WTC11 (cell line): ENCODE results near the gene SLC9A9. TPM values are rescaled to one million over a fixed set of nuclear protein-coding genes. Genes with fewer than 3 reads are reported as not detected.

Experiments used
- ATAC-seq: fragments of 200-7000 bp; cut with Tn5 transposase; 2 replicates; pipeline ENCODE4 v1.10.0; 2021; ENCODE audit warnings: mild to moderate bottlenecking, moderate library complexity
- CTCF ChIA-PET: fragments of 300-600 bp; sonication (Branson Sonifier 250); formaldehyde crosslinking; loops from one replicate; lab custom pipeline; 2021; ENCODE audit warnings: antibody characterized with exemption; lab: Charles Lee
- POLR2A ChIA-PET: fragments of 350-600 bp; sonication (Branson Sonifier 250); formaldehyde crosslinking; loops from one replicate; lab custom pipeline; 2021; ENCODE audit warnings: antibody characterized with exemption; lab: Charles Lee
- DNase-seq: peaks from one replicate; pipeline ENCODE4 v3.0.0; 2021; ENCODE audit warnings: low spot score
- H3K27ac Mint-ChIP-seq: 2 replicates; pipeline ENCODE4 v1.8.0; 2021; ENCODE audit warnings: mixed read lengths
- H3K27me3 Mint-ChIP-seq: 2 replicates; pipeline ENCODE4 v1.8.0; 2021; ENCODE audit warnings: low read depth, mild to moderate bottlenecking, moderate library complexity, mixed read lengths
- H3K36me3 Mint-ChIP-seq: 2 replicates; pipeline ENCODE4 v1.8.0; 2021; ENCODE audit warnings: mixed read lengths
- H3K4me1 Mint-ChIP-seq: 2 replicates; pipeline ENCODE4 v1.8.0; 2022; ENCODE audit warnings: mixed read lengths
- H3K4me3 Mint-ChIP-seq: 2 replicates; pipeline ENCODE4 v1.8.0; 2021; ENCODE audit warnings: mild to moderate bottlenecking, moderate library complexity, mixed read lengths
- H3K9me3 Mint-ChIP-seq: 2 replicates; pipeline ENCODE4 v1.8.0; 2021; ENCODE audit warnings: mixed read lengths
- IRF2 ChIP-seq: sonication (generic); formaldehyde crosslinking; IDR thresholded peaks from 2 replicates; pipeline ENCODE4 v1.8.0; 2022; ENCODE audit warnings: low read depth, missing genetic modification reagents, borderline replicate concordance
- JAZF1 ChIP-seq: fragments of 250-450 bp; sonication (Bioruptor Pico); IDR thresholded peaks from 2 replicates; pipeline ENCODE4 v1.9.0; 2021; ENCODE audit warnings: moderate library complexity, mild to moderate bottlenecking, inconsistent platforms
- MXD4 ChIP-seq: fragments of 250-450 bp; sonication (Bioruptor Pico); IDR thresholded peaks from 2 replicates; pipeline ENCODE4 v1.8.0; 2021; ENCODE audit warnings: mild to moderate bottlenecking, moderate library complexity, borderline replicate concordance
- NFATC4 ChIP-seq: fragments of 250-450 bp; sonication (Bioruptor Pico); IDR thresholded peaks from 2 replicates; pipeline ENCODE4 v1.9.0; 2021; ENCODE audit warnings: mild to moderate bottlenecking
- NR1H2 ChIP-seq: sonication (generic); formaldehyde crosslinking; IDR thresholded peaks from 2 replicates; pipeline ENCODE4 v1.9.0; 2021; ENCODE audit warnings: mild to moderate bottlenecking, moderate library complexity, missing genetic modification reagents
- NR3C1 ChIP-seq: sonication (generic); formaldehyde crosslinking; conservative IDR thresholded peaks from 2 replicates; pipeline ENCODE4 v1.8.1; 2023; ENCODE audit warnings: low read depth, mild to moderate bottlenecking, missing genetic modification reagents
- RELA ChIP-seq: sonication (generic); formaldehyde crosslinking; IDR thresholded peaks from 2 replicates; pipeline ENCODE4 v1.8.1; 2022; ENCODE audit warnings: missing genetic modification reagents, mild to moderate bottlenecking, borderline replicate concordance
- RORB ChIP-seq: fragments of 250-450 bp; sonication (Bioruptor Pico); IDR thresholded peaks from 2 replicates; pipeline ENCODE4 v1.9.0; 2021; ENCODE audit warnings: mild to moderate bottlenecking
- SMAD4 ChIP-seq: sonication (generic); formaldehyde crosslinking; IDR thresholded peaks from 2 replicates; pipeline ENCODE4 v1.8.0; 2022; ENCODE audit warnings: mild to moderate bottlenecking, missing genetic modification reagents
- SP1 ChIP-seq: sonication (generic); formaldehyde crosslinking; conservative IDR thresholded peaks from 2 replicates; pipeline ENCODE4 v1.8.1; 2022; ENCODE audit warnings: missing genetic modification reagents
- ZBTB21 ChIP-seq: sonication (generic); formaldehyde crosslinking; IDR thresholded peaks from 2 replicates; pipeline ENCODE4 v1.8.1; 2023; ENCODE audit warnings: mild to moderate bottlenecking, missing genetic modification reagents, borderline replicate concordance
- ZNF138 ChIP-seq: sonication (generic); formaldehyde crosslinking; conservative IDR thresholded peaks from 2 replicates; pipeline ENCODE4 v1.8.1; 2022; ENCODE audit warnings: mild to moderate bottlenecking, moderate library complexity, missing genetic modification reagents
- ZNF232 ChIP-seq: sonication (generic); formaldehyde crosslinking; IDR thresholded peaks from 2 replicates; pipeline ENCODE4 v1.8.0; 2022; ENCODE audit warnings: mild to moderate bottlenecking, missing genetic modification reagents
- ZNF423 ChIP-seq: fragments of 250-450 bp; sonication (Bioruptor Pico); IDR thresholded peaks from 2 replicates; pipeline ENCODE4 v2.1.2; 2022; ENCODE audit warnings: mild to moderate bottlenecking, moderate library complexity
- ZNF671 ChIP-seq: fragments of 250-450 bp; sonication (Bioruptor Pico); IDR thresholded peaks from 2 replicates; pipeline ENCODE4 v1.8.0; 2021; ENCODE audit warnings: mild to moderate bottlenecking
- total RNA-seq: library from RNA; stranded (reverse); gene quantifications from 3 replicates; pipeline ENCODE4 v1.2.3, GENCODE V29; 2021
- TF ChIP-seq, protein P1 (sequence below): fragments of 250-450 bp; sonication (Bioruptor Pico); IDR thresholded peaks from 2 replicates; pipeline ENCODE4 v2.1.2; 2022; ENCODE audit warnings: mild to moderate bottlenecking, moderate library complexity
- TF ChIP-seq, protein P2 (sequence below): sonication (generic); formaldehyde crosslinking; IDR thresholded peaks from 2 replicates; pipeline ENCODE4 v1.8.0; 2023; ENCODE audit warnings: missing genetic modification reagents
- TF ChIP-seq, protein P3 (sequence below): sonication (generic); formaldehyde crosslinking; IDR thresholded peaks from 2 replicates; pipeline ENCODE4 v1.8.0; 2022; ENCODE audit warnings: mild to moderate bottlenecking, missing genetic modification reagents
- TF ChIP-seq, protein P4 (sequence below): fragments of 250-450 bp; sonication (Bioruptor Pico); IDR thresholded peaks from 2 replicates; pipeline ENCODE4 v1.9.0; 2021; ENCODE audit warnings: moderate library complexity, mild to moderate bottlenecking, inconsistent platforms, borderline replicate concordance
- TF ChIP-seq, protein P5 (sequence below): sonication (generic); formaldehyde crosslinking; IDR thresholded peaks from 2 replicates; pipeline ENCODE4 v1.8.1; 2023; ENCODE audit warnings: mild to moderate bottlenecking, missing genetic modification reagents, moderate library complexity
- TF ChIP-seq, protein P6 (sequence below): fragments of 250-450 bp; sonication (Bioruptor Pico); conservative IDR thresholded peaks from 2 replicates; pipeline ENCODE4 v1.9.0; 2021; ENCODE audit warnings: mild to moderate bottlenecking
- TF ChIP-seq, protein P7 (sequence below): sonication (generic); formaldehyde crosslinking; IDR thresholded peaks from 2 replicates; pipeline ENCODE4 v1.8.1; 2022; ENCODE audit warnings: mild to moderate bottlenecking, moderate library complexity, missing genetic modification reagents
- TF ChIP-seq, protein P8 (sequence below): fragments of 250-450 bp; sonication (Bioruptor Pico); IDR thresholded peaks from 2 replicates; pipeline ENCODE4 v1.9.0; 2021; ENCODE audit warnings: mild to moderate bottlenecking
- TF ChIP-seq, protein P9 (sequence below): sonication (generic); formaldehyde crosslinking; IDR thresholded peaks from 2 replicates; pipeline ENCODE4 v1.8.1; 2023; ENCODE audit warnings: mild to moderate bottlenecking, missing genetic modification reagents, moderate library complexity
- TF ChIP-seq, protein P10 (sequence below): sonication (generic); formaldehyde crosslinking; IDR thresholded peaks from 2 replicates; pipeline ENCODE4 v1.8.1; 2022; ENCODE audit warnings: low read depth, mild to moderate bottlenecking, moderate library complexity, missing genetic modification reagents, borderline replicate concordance

The SLC9A9 gene
- total RNA-seq, 1 experiment from 2014 or later = 1.2 TPM

DNA sequence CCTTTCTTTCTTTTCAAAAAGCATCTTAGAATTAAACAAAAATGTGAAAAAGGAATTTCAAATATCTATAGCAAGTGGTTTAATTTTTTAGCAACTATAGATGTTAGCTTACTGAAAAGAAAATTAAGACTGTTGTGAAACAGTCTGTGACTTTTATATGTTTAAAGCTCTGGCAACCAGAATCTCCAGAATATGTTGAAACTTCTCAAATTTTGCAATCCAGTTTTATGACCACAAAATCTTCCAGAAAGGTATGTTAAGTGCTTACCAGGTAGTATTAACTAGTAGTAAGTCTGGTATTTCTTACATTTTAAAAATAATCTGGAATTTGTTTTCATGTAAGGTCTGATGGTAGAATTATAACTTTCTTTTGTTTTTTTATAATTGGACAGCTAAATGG lies 235.0 kb downstream of the SLC9A9 start:
- H3K27ac Mint-ChIP-seq = no peak overlapping the region
- no peak overlapping the region for H3K4me3 Mint-ChIP-seq
- H3K9me3 Mint-ChIP-seq = 0 out of 2 replicates have a peak, but pooled peaks cover 6% of the 10 kb centered on the region
- DNase-seq (no peak), ATAC-seq (no peak)
- no peaks in the 10 kb centered on the region for H3K4me1 Mint-ChIP-seq
- CTCF ChIA-PET = no interaction called here
- TF ChIP-seq SMAD4 (CRISPR knock-in tag) = no peak
- TF ChIP-seq ZNF138 = no peak
- TF ChIP-seq, protein P1, sequence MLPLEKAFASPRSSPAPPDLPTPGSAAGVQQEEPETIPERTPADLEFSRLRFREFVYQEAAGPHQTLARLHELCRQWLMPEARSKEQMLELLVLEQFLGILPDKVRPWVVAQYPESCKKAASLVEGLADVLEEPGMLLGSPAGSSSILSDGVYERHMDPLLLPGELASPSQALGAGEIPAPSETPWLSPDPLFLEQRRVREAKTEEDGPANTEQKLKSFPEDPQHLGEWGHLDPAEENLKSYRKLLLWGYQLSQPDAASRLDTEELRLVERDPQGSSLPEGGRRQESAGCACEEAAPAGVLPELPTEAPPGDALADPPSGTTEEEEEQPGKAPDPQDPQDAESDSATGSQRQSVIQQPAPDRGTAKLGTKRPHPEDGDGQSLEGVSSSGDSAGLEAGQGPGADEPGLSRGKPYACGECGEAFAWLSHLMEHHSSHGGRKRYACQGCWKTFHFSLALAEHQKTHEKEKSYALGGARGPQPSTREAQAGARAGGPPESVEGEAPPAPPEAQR (CRISPR knock-in tag) = no peak
- no peak for TF ChIP-seq ZBTB21 (CRISPR knock-in tag)
- TF ChIP-seq, protein P2, sequence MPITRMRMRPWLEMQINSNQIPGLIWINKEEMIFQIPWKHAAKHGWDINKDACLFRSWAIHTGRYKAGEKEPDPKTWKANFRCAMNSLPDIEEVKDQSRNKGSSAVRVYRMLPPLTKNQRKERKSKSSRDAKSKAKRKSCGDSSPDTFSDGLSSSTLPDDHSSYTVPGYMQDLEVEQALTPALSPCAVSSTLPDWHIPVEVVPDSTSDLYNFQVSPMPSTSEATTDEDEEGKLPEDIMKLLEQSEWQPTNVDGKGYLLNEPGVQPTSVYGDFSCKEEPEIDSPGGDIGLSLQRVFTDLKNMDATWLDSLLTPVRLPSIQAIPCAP (CRISPR knock-in tag) = no peak
- TF ChIP-seq, protein P3, sequence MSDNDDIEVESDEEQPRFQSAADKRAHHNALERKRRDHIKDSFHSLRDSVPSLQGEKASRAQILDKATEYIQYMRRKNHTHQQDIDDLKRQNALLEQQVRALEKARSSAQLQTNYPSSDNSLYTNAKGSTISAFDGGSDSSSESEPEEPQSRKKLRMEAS (CRISPR knock-in tag) = no peak
- no peak for TF ChIP-seq NR3C1 (CRISPR knock-in tag)
- TF ChIP-seq SP1 (CRISPR knock-in tag) = no peak
- no peak for TF ChIP-seq NR1H2
- TF ChIP-seq ZNF232 = no peak
- TF ChIP-seq, protein P4, sequence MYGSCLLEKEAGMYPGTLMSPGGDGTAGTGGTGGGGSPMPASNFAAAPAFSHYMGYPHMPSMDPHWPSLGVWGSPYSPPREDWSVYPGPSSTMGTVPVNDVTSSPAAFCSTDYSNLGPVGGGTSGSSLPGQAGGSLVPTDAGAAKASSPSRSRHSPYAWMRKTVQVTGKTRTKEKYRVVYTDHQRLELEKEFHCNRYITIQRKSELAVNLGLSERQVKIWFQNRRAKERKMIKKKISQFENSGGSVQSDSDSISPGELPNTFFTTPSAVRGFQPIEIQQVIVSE (CRISPR knock-in tag) = no peak
- TF ChIP-seq IRF2 (CRISPR knock-in tag) = no peak
- no peak for TF ChIP-seq MXD4 (CRISPR knock-in tag)
- TF ChIP-seq, protein P5, sequence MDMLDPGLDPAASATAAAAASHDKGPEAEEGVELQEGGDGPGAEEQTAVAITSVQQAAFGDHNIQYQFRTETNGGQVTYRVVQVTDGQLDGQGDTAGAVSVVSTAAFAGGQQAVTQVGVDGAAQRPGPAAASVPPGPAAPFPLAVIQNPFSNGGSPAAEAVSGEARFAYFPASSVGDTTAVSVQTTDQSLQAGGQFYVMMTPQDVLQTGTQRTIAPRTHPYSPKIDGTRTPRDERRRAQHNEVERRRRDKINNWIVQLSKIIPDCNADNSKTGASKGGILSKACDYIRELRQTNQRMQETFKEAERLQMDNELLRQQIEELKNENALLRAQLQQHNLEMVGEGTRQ = no peak
- TF ChIP-seq, protein P6, sequence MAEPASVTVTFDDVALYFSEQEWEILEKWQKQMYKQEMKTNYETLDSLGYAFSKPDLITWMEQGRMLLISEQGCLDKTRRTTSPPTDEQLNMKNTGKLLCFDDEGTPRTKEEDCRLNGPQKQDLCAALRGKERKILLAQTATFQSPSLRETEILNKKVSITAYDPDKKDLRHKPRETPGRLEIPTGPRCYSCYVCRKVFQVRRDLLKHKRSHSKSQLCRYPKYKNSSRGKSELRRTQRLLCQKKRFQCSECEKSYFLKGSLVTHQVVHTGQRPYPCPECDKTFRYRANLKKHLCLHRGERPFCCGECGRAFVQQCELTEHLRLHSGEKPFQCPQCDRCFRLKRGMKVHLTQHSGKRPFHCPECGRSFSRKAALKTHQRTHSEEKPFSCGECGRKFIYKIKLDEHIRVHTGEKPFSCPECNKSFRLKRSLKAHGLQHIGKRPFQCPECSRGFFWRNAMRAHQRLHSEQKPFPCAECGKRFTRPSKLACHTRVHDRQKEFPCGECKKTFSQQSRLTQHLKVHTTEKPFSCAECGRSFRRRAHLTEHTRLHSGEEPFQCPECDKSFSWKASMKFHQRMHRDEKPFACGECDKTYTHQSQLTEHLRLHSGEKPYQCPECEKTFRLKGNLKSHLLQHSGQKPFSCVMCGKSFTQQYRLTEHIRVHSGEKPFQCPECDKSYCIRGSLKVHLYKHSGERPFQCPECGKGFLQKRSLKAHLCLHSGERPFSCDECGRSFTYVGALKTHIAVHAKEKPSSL (CRISPR knock-in tag) = no peak
- TF ChIP-seq RELA (CRISPR knock-in tag) = no peak
- TF ChIP-seq NFATC4 (CRISPR knock-in tag) = no peak
- H3K36me3 Mint-ChIP-seq = no peaks in the 10 kb centered on the region
- POLR2A ChIA-PET = no interaction called here
- no peaks in the 10 kb centered on the region for H3K27me3 Mint-ChIP-seq

DNA sequence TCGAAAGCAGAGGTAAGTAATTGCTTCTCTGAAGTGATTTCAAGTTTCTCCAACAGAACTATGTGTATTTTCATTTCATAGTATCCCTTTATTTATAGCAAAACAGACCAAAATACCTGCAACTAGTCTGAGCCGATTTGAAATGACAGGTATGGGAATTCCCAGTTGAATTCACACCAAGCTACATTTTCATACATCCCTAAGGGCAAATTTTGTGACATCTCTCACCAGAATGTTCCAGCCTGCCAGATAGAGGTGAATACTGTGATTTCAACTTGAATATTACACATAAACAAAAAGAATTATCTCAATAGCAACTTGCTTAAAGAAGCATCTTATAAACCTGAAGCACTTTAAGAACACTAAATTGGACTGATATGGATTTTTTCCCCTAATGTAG lies 235.7 kb downstream of the SLC9A9 start:
- H3K4me3 Mint-ChIP-seq = no peak overlapping the region
- no peak for ATAC-seq
- CTCF ChIA-PET = no interaction called here
- POLR2A ChIA-PET = no interaction called here
- TF ChIP-seq, protein P7, sequence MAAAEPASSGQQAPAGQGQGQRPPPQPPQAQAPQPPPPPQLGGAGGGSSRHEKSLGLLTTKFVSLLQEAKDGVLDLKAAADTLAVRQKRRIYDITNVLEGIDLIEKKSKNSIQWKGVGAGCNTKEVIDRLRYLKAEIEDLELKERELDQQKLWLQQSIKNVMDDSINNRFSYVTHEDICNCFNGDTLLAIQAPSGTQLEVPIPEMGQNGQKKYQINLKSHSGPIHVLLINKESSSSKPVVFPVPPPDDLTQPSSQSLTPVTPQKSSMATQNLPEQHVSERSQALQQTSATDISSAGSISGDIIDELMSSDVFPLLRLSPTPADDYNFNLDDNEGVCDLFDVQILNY (CRISPR knock-in tag) = no peak
- TF ChIP-seq RORB (no peak), JAZF1 (CRISPR knock-in tag) (no peak), RELA (CRISPR knock-in tag) (no peak), ZNF423 (CRISPR knock-in tag) (no peak), ZNF671 (no peak)
- TF ChIP-seq, protein P8, sequence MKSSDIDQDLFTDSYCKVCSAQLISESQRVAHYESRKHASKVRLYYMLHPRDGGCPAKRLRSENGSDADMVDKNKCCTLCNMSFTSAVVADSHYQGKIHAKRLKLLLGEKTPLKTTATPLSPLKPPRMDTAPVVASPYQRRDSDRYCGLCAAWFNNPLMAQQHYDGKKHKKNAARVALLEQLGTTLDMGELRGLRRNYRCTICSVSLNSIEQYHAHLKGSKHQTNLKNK = no peak
- TF ChIP-seq, protein P9, sequence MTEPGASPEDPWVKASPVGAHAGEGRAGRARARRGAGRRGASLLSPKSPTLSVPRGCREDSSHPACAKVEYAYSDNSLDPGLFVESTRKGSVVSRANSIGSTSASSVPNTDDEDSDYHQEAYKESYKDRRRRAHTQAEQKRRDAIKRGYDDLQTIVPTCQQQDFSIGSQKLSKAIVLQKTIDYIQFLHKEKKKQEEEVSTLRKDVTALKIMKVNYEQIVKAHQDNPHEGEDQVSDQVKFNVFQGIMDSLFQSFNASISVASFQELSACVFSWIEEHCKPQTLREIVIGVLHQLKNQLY (CRISPR knock-in tag) = no peak
- TF ChIP-seq, protein P10, sequence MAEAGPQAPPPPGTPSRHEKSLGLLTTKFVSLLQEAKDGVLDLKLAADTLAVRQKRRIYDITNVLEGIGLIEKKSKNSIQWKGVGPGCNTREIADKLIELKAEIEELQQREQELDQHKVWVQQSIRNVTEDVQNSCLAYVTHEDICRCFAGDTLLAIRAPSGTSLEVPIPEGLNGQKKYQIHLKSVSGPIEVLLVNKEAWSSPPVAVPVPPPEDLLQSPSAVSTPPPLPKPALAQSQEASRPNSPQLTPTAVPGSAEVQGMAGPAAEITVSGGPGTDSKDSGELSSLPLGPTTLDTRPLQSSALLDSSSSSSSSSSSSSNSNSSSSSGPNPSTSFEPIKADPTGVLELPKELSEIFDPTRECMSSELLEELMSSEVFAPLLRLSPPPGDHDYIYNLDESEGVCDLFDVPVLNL = no peak
- TF ChIP-seq, protein P6 (CRISPR knock-in tag) = no peak
- TF ChIP-seq, all 79 proteins: peak for 0
- Mint-ChIP-seq H3K4me1 (no peaks in the 10 kb centered on the region), H3K27me3 (no peaks in the 10 kb centered on the region), H3K36me3 (no peaks in the 10 kb centered on the region), H3K27ac (no peak overlapping the region), H3K9me3 (0 out of 2 replicates have a peak, but pooled peaks cover under 1% of the 10 kb centered on the region)
- no peak for DNase-seq
